Prostate gland (tissue), 2 donors: ENCODE results near the gene RPS6KA2. TPM values are rescaled to one million over a fixed set of nuclear protein-coding genes. Genes with fewer than 3 reads are reported as not detected.

Experiments used
- DNase-seq: peaks from one replicate; pipeline ENCODE4 v3.0.0-alpha.2; 2019; ENCODE audit warnings: low spot score
- H3K27ac ChIP-seq, 2 donors: fragments of 200-600 bp; sonication (generic); 2 replicates each; pipeline ENCODE4 v1.5.1; 2017 to 2019
- H3K27me3 ChIP-seq: fragments of 200-600 bp; sonication (generic); replicated peaks from 2 replicates; pipeline ENCODE4 v1.5.1; 2019; ENCODE audit not compliant: insufficient read depth
- H3K36me3 ChIP-seq, 2 donors: fragments of 200-600 bp; sonication (generic); 1 replicate in 1 of 2; 2 replicates in 1 of 2; pipeline versions ENCODE4 v1.5.1 to v1.8.1; 2017 to 2019
- H3K4me1 ChIP-seq: fragments of 200-600 bp; sonication (generic); replicated peaks from 2 replicates; pipeline ENCODE4 v1.5.1; 2019
- H3K4me3 ChIP-seq, 2 donors: fragments of 200-600 bp; sonication (generic); 2 replicates each; pipeline ENCODE4 v1.5.1; 2017 to 2019
- H3K9me3 ChIP-seq: fragments of 200-600 bp; sonication (generic); 2 replicates; pipeline ENCODE4 v1.5.1; 2017
- CTCF ChIP-seq, 4 experiments: fragments of 200-600 bp in 2 of 4; fragments of 450-650 bp in 2 of 4; sonication (generic) in 2 of 4; IDR thresholded peaks; 1 replicate in 3 of 4; 2 replicates in 1 of 4; pipeline ENCODE4 v1.5.1; 2016 to 2019; ENCODE audit warnings: antibody characterized with exemption in 4 of 4, mild to moderate bottlenecking in 2 of 4, moderate library complexity in 2 of 4
- POLR2A ChIP-seq: fragments of 450-650 bp; IDR thresholded peaks from one replicate; pipeline ENCODE4 v1.6.1; 2016; ENCODE audit warnings: antibody characterized with exemption, mild to moderate bottlenecking
- POLR2AphosphoS5 ChIP-seq: sonication (generic); formaldehyde crosslinking; IDR thresholded peaks from one replicate; pipeline ENCODE4 v1.6.1; 2017; ENCODE audit warnings: antibody characterized with exemption
- WGBS: methylation state at CpG from one replicate; pipeline ENCODE4 v1.1.5; 2018; 5-methylcytosine and 5-hydroxymethylcytosine counted together
- intact Hi-C: fragments of 100-400 bp; cut with DNase I; formaldehyde crosslinking; loops from one replicate; pipeline ENCODE4 v1.14.2; 2022
- total RNA-seq, 2 donors: library from RNA; depleted of rRNA; stranded (reverse); fragments of >200 nt; gene quantifications; one replicate each; pipeline ENCODE4 v1.1.0, GENCODE V29; 2016

RPS6KA2 gene
- total RNA-seq, 2 donors from 2014 or later: 32.2 to 44.3 TPM

- DNase-seq: no peak
- Histone ChIP-seq H3K4me3 (no peak overlapping the region), H3K27me3 (no peaks in the 10 kb centered on the region), H3K36me3 (no peaks in the 10 kb centered on the region), H3K4me1 (no peaks in the 10 kb centered on the region), H3K9me3 (no peaks in the 10 kb centered on the region), H3K27ac (no peak overlapping the region)
- TF ChIP-seq POLR2A: no peak
- no peak for TF ChIP-seq CTCF (IDR thresholded peaks at IDR 0.05)
- no peak for TF ChIP-seq POLR2AphosphoS5
- WGBS: 83% methylated on average over 10 of the region's 10 CpGs
- intact Hi-C loops: no loop called here
Observed at GRCh38 chr6:166597711-166598440, 29.2 kb downstream of the RPS6KA2 start.

- WGBS: 94% methylated on average over 15 of the region's 15 CpGs
- intact Hi-C loops: no loop called here
- no peak for TF ChIP-seq POLR2AphosphoS5
- TF ChIP-seq CTCF (IDR thresholded peaks at IDR 0.05): no peak
- no peak for TF ChIP-seq POLR2A
Observed at GRCh38 chr6:166596776-166597507, 30.1 kb downstream of the RPS6KA2 start.

GRCh38 chr6:166595949-166596348 is 31.1 kb downstream of the RPS6KA2 start:
- H3K4me1 ChIP-seq: no peaks in the 10 kb centered on the region
- intact Hi-C loops: no loop called here
- no peak for DNase-seq
- 92% methylated on average over 6 of the region's 6 CpGs for WGBS
- H3K36me3 ChIP-seq: no peaks in the 10 kb centered on the region
- no peak overlapping the region for H3K27ac ChIP-seq
- H3K9me3 ChIP-seq: no peaks in the 10 kb centered on the region
- no peak for TF ChIP-seq CTCF (IDR thresholded peaks at IDR 0.05)
- TF ChIP-seq POLR2A: no peak
- TF ChIP-seq POLR2AphosphoS5: no peak
- no peak overlapping the region for H3K4me3 ChIP-seq
- no peaks in the 10 kb centered on the region for H3K27me3 ChIP-seq

More at GRCh38 chr6:166596776-166597507, 30.1 kb downstream of the RPS6KA2 start:
- Histone ChIP-seq H3K4me1 (no peaks in the 10 kb centered on the region), H3K27me3 (no peaks in the 10 kb centered on the region), H3K27ac (no peak overlapping the region), H3K36me3 (no peaks in the 10 kb centered on the region), H3K4me3 (no peak overlapping the region), H3K9me3 (no peaks in the 10 kb centered on the region)
- no peak for DNase-seq

- Histone ChIP-seq H3K4me3 (no peak overlapping the region), H3K27me3 (no peaks in the 10 kb centered on the region), H3K27ac (no peak overlapping the region), H3K4me1 (no peaks in the 10 kb centered on the region), H3K36me3 (no peaks in the 10 kb centered on the region), H3K9me3 (no peaks in the 10 kb centered on the region)
- 85% methylated on average over 13 of the region's 13 CpGs for WGBS
- TF ChIP-seq CTCF (IDR thresholded peaks at IDR 0.05) (no peak), POLR2A (no peak), POLR2AphosphoS5 (no peak)
- intact Hi-C loops: no loop called here
- DNase-seq: no peak
Observed at GRCh38 chr6:166595061-166595780, 31.8 kb downstream of the RPS6KA2 start.
